Measurements from ENCODE around the gene NDUFA7.

DNA sequence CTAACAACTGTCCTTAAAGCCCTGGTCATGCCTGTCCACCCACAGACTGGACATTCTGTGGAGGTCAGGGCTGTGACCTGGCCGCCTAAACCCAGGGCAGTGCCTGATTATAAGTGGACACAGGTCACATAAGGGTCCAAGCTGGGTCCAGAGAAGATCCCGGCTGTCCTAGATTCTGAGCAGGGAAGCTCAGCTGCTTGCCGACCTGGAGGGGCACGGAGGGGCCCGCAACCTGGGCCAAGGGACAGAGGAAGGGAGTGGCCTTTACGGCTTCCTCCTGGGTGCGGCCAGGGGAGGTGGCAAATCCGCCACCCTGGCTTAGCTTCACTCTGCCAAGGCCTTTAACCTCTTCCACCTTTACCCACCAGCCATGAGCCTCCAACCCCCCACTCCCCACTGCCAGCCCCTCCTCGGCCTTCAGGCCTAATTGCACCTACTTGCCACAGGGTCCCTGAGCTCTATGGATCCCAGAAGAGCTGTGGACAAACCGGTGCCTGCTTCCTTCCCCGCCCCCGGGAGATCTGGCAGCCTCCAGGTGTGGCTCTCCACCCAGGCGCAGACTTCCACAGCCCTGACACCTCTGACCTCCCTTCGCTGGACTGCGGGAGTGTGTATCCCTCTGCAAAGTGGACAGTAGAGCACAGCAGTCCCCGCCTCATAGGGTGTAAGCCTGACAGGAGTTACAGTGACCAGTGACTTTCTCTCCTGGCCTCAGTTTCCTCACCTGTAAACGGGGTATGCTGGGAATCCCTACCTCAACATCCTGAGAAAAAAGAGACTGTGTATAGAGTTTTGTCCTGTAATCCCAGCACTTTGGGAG is 14.7 kb downstream of the NDUFA7 start:
- TF ChIP-seq, protein P1, sequence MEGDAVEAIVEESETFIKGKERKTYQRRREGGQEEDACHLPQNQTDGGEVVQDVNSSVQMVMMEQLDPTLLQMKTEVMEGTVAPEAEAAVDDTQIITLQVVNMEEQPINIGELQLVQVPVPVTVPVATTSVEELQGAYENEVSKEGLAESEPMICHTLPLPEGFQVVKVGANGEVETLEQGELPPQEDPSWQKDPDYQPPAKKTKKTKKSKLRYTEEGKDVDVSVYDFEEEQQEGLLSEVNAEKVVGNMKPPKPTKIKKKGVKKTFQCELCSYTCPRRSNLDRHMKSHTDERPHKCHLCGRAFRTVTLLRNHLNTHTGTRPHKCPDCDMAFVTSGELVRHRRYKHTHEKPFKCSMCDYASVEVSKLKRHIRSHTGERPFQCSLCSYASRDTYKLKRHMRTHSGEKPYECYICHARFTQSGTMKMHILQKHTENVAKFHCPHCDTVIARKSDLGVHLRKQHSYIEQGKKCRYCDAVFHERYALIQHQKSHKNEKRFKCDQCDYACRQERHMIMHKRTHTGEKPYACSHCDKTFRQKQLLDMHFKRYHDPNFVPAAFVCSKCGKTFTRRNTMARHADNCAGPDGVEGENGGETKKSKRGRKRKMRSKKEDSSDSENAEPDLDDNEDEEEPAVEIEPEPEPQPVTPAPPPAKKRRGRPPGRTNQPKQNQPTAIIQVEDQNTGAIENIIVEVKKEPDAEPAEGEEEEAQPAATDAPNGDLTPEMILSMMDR (IDR thresholded peaks at IDR 0.05) = no peak
- no peak for TF ChIP-seq POLR2A (IDR thresholded peaks at IDR 0.05)

Data from heart left ventricle (tissue), 13 donors.